ENCODE results near the gene IDI2. TPM values are rescaled to one million over a fixed set of nuclear protein-coding genes. Genes with fewer than 3 reads are reported as not detected.
A peak's percentile ranks its signal among the peaks of the same experiment; 100 is the strongest.

IDI2 gene
- total and polyA plus RNA-seq, 2 of the 13 experiments (the other 11 are each of a cell fraction or from before 2014, with no cell fraction given), result not detected

DNA sequence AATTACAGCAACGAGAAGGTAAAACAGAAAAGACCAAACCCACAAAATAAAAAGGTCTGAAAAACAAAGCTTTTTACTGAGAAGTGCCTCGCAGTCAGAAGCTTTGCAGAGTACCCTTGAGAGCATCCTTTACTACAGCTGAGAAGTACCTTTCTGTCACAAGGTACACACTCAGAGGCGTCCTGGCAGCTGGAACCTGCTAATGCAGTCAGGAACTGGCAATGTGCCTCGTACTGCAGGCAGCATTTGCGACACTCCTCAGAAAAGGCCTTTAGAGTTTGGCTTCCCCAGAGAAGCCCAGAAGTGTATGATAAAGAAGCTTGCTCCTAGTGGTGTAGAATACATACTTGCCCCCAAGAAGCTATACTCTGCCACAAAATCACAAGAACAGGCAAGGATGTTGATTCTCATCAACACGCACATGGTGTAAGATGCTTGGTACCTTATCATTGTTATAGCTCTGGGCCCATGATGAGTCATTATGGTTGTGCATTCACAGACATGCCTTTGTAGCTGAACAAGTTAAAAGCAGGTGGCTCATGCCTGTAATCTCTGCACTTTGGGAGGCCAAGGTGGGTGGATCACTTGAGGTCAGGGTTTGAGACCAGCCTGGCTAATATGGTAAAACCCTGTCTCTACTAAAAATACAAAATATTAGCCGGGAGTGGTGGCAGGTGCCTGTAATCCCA, 39.4 kb downstream of the IDI2 start:
- FAIRE-seq (no peak), ATAC-seq (no peak), DNase-seq (ENCODE audit: low spot score) (no peak)
- Histone ChIP-seq H3K36me3 (replicated peaks in 1 of 2; ENCODE audit: control insufficient read depth in 1 of 2, insufficient read depth in 2 of 2, low read length in 2 of 2) (peaks cover 3 to 5% of the 10 kb centered on the region in 2 experiments; a peak in 2 of 5 replicates), H3K4me2 (ENCODE audit: low read depth, low read length) (no peak overlapping the region), H3K79me2 (ENCODE audit: insufficient read depth, low read length) (peaks cover 38% of the 10 kb centered on the region), H3K9me3 (ENCODE audit: low read length) (no peaks in the 10 kb centered on the region), H3K27me3 (ENCODE audit: control insufficient read depth in 1 of 2, insufficient read depth in 2 of 2, low read length in 2 of 2) (no peaks in the 10 kb centered on the region; a peak in 1 of 5 replicates), H3K27ac (ENCODE audit: extremely low read length, insufficient read depth, low read length) (no peak overlapping the region), H3K4me3 (replicated peaks in 1 of 3; ENCODE audit: insufficient read depth in 1 of 3, low read depth in 2 of 3, low read length in 3 of 3) (no peak overlapping the region), H4K20me1 (ENCODE audit: insufficient read depth, low read length) (peaks cover 10% of the 10 kb centered on the region), H2AFZ (ENCODE audit: low read length) (no peak overlapping the region), H3K9ac (ENCODE audit: insufficient read depth, low read depth, low read length) (no peak overlapping the region), H3K4me1 (ENCODE audit: insufficient read depth, low read length) (peaks cover 67% of the 10 kb centered on the region)
- BruUV-seq (replicated peaks), result no TSS peak
- intact Hi-C loops (cut with micrococcal nuclease; ENCODE audit: unreplicated experiment), result loop anchor here (2.0 to 5.0 kb wide), 2 partner anchors 15 to 61 kb away; partner anchors contain the start of gene IDI1
- 87% methylated on average over 7 of the region's 7 CpGs for WGBS (ENCODE audit: low lambda C conversion rate)
- ChIA-PET POLR2A (interaction anchor here (0.6 to 6.5 kb wide), 6 partner anchors 12 to 70 kb away, joined by 3 to 42 read pairs (median 4); partner anchors contain the start of genes IDI1 and WDR37), CTCF (ENCODE audit: low intra/inter-chr PET ratio, low total read pairs) (no interaction called here)
- in situ Hi-C loops (cut with HindIII; ENCODE audit: extremely low pct_ligation_motif_present, low pct_unique_long_range_greater_than_20kb), result loop anchor here (10.0 kb wide), 1 partner anchor 51 kb away; the partner anchor contains the start of gene LARP4B
- TF ChIP-seq MEIS1 (CRISPR knock-in tag; IDR thresholded peaks at IDR 0.05; ENCODE audit: borderline replicate concordance) (no peak), MED8 (CRISPR knock-in tag; IDR thresholded peaks at IDR 0.05; ENCODE audit: insufficient replicate concordance) (no peak), ZNF18 (CRISPR knock-in tag; IDR thresholded peaks at IDR 0.05; ENCODE audit: insufficient replicate concordance) (no peak), KAT8 (CRISPR knock-in tag; IDR thresholded peaks at IDR 0.05) (no peak), ZBTB4 (CRISPR knock-in tag; IDR thresholded peaks at IDR 0.05; ENCODE audit: borderline replicate concordance) (no peak), FOSL2 (CRISPR knock-in tag; IDR thresholded peaks at IDR 0.05) (peak; percentile 66), SAP130 (CRISPR knock-in tag; IDR thresholded peaks at IDR 0.05; ENCODE audit: low read depth) (no peak)
